PFSK-1 (cell line): ENCODE data around the gene WDR33.

ENCODE experiments used
- FOXP2 ChIP-seq: optimal IDR thresholded peaks from 2 replicates; pipeline ENCODE3; 2011; ENCODE audit warnings: borderline replicate concordance, control low read depth, inconsistent platforms; ENCODE audit not compliant: insufficient read depth; ENCODE audit errors: extremely low read length, extremely low read depth
- POLR2AphosphoS5 ChIP-seq: IDR thresholded peaks from 2 replicates; pipeline ENCODE4 v1.6.1; 2012; ENCODE audit warnings: low read depth, mild to moderate bottlenecking, control low read depth, low read length, moderate library complexity
- REST ChIP-seq, 2 experiments: IDR thresholded peaks; 2 replicates each; pipeline versions ENCODE4 v1.6.1 to v1.8.0; 2011 to 2012; ENCODE audit warnings: low read depth in 2 of 2, low read length in 2 of 2, control low read depth in 1 of 2, inconsistent platforms in 1 of 2, mild to moderate bottlenecking in 1 of 2, moderate library complexity in 1 of 2; ENCODE audit not compliant: insufficient read depth in 1 of 2
- SIN3A ChIP-seq: IDR thresholded peaks from 2 replicates; pipeline ENCODE4 v1.6.1; 2012; ENCODE audit warnings: mild to moderate bottlenecking, low read length, moderate library complexity, borderline replicate concordance; ENCODE audit not compliant: insufficient read depth
- TAF1 ChIP-seq: IDR thresholded peaks from 2 replicates; pipeline ENCODE4 v1.6.1; 2012; ENCODE audit warnings: low read length, control low read depth, borderline replicate concordance; ENCODE audit not compliant: insufficient read depth

Gene WDR33

GRCh38 chr2:127853671-127854070 is 42.7 kb upstream of the WDR33 start:
- TF ChIP-seq FOXP2 (no peak), TAF1 (no peak), POLR2AphosphoS5 (no peak), REST (IDR thresholded peaks at IDR 0.05; ENCODE audit: insufficient read depth in 1 of 2, low read depth in 2 of 2, low read length in 2 of 2) (no peak), SIN3A (no peak)

- no peak for TF ChIP-seq REST (IDR thresholded peaks at IDR 0.05; ENCODE audit: insufficient read depth in 1 of 2, low read depth in 2 of 2, low read length in 2 of 2)
- no peak for TF ChIP-seq FOXP2
- TF ChIP-seq POLR2AphosphoS5 = no peak
- TF ChIP-seq TAF1 = no peak
- TF ChIP-seq SIN3A = no peak
Observed at GRCh38 chr2:127852388-127852787, 41.4 kb upstream of the WDR33 start.

- TF ChIP-seq POLR2AphosphoS5 (no peak), TAF1 (no peak), SIN3A (no peak), REST (IDR thresholded peaks at IDR 0.05; ENCODE audit: insufficient read depth in 1 of 2, low read depth in 2 of 2, low read length in 2 of 2) (no peak), FOXP2 (no peak)
Observed at GRCh38 chr2:127847931-127848330, 37.0 kb upstream of the WDR33 start.

GRCh38 chr2:127844973-127845372 is 34.0 kb upstream of the WDR33 start:
- TF ChIP-seq REST (IDR thresholded peaks at IDR 0.05; ENCODE audit: insufficient read depth in 1 of 2, low read depth in 2 of 2, low read length in 2 of 2) = no peak
- TF ChIP-seq SIN3A = no peak
- TF ChIP-seq POLR2AphosphoS5 = no peak
- no peak for TF ChIP-seq FOXP2
- TF ChIP-seq TAF1 = no peak

GRCh38 chr2:127843677-127844076 is 32.7 kb upstream of the WDR33 start:
- TF ChIP-seq POLR2AphosphoS5 (no peak; the same call in 1 of the 2 replicates), TAF1 (no peak), FOXP2 (no peak), REST (IDR thresholded peaks at IDR 0.05; ENCODE audit: insufficient read depth in 1 of 2, low read depth in 2 of 2, low read length in 2 of 2) (no peak), SIN3A (no peak)
